ENCODE results near the gene LFNG.

The LFNG gene

DNA sequence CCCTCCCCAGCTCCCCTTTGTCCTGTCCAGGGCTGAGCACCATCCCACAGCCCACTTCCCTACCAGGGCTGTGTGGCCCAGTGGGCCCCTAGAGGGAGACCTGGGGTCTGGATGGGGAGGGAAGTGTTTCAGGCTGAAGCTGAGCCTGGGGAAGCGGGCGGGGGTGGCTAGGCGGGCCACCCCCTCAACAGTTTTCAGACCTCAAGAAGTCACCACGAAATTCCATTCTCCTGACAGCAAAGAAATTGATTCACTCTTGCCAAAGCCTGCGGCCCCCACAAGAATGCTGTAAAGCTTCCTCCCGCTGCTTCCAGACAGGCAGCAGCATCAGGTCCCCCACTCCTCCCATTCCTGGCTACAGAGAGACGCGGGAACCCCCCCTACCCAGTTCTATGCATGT lies 2.5 kb upstream of the LFNG start:
- Histone ChIP-seq H3K27ac (ENCODE audit: low read depth, low read length) (no peak overlapping the region), H3K36me3 (ENCODE audit: control insufficient read depth, low read length) (no peaks in the 10 kb centered on the region), H3K4me1 (ENCODE audit: control insufficient read depth, low read length) (peaks cover 38% of the 10 kb centered on the region), H3K27me3 (ENCODE audit: control insufficient read depth, low read length) (peaks cover 42% of the 10 kb centered on the region), H3K4me3 (ENCODE audit: low read length) (no peak overlapping the region), H4K20me1 (ENCODE audit: control insufficient read depth, insufficient read depth, low read depth, low read length) (no peaks in the 10 kb centered on the region), H3K9me3 (ENCODE audit: control insufficient read depth, insufficient read depth, low read length) (no peaks in the 10 kb centered on the region), H3K9me2 (replicated peaks; ENCODE audit: control insufficient read depth, low read length) (no peaks in the 10 kb centered on the region), H3K79me2 (ENCODE audit: control insufficient read depth, low read length) (no peaks in the 10 kb centered on the region), H3K4me2 (ENCODE audit: low read length) (no peak overlapping the region), H3F3A (ENCODE audit: control insufficient read depth, insufficient read depth) (no peaks in the 10 kb centered on the region; the same call in 1 of the 2 replicates)
- TF ChIP-seq, protein P1, sequence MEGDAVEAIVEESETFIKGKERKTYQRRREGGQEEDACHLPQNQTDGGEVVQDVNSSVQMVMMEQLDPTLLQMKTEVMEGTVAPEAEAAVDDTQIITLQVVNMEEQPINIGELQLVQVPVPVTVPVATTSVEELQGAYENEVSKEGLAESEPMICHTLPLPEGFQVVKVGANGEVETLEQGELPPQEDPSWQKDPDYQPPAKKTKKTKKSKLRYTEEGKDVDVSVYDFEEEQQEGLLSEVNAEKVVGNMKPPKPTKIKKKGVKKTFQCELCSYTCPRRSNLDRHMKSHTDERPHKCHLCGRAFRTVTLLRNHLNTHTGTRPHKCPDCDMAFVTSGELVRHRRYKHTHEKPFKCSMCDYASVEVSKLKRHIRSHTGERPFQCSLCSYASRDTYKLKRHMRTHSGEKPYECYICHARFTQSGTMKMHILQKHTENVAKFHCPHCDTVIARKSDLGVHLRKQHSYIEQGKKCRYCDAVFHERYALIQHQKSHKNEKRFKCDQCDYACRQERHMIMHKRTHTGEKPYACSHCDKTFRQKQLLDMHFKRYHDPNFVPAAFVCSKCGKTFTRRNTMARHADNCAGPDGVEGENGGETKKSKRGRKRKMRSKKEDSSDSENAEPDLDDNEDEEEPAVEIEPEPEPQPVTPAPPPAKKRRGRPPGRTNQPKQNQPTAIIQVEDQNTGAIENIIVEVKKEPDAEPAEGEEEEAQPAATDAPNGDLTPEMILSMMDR (IDR thresholded peaks at IDR 0.05; ENCODE audit: low read depth, low read length, poor library complexity, severe bottlenecking), result no peak
- no peak for TF ChIP-seq EZH2phosphoT487 (IDR thresholded peaks at IDR 0.05; ENCODE audit: borderline replicate concordance, low read length)

GRCh38 chr7:2517678-2518507 lies 1.7 kb upstream of the LFNG start:
- Histone ChIP-seq H3K4me3 (ENCODE audit: low read length) (no peak overlapping the region), H3K4me2 (ENCODE audit: low read length) (0 out of 2 replicates have a peak overlapping the region, but pooled peaks have one; percentile 88), H4K20me1 (ENCODE audit: control insufficient read depth, insufficient read depth, low read depth, low read length) (peaks cover 3% of the 10 kb centered on the region; the same call in 1 of the 2 replicates), H3K9me2 (replicated peaks; ENCODE audit: control insufficient read depth, low read length) (no peaks in the 10 kb centered on the region), H3F3A (ENCODE audit: control insufficient read depth, insufficient read depth) (no peaks in the 10 kb centered on the region; the same call in 1 of the 2 replicates), H3K27me3 (ENCODE audit: control insufficient read depth, low read length) (peaks cover 50% of the 10 kb centered on the region), H3K27ac (ENCODE audit: low read depth, low read length) (no peak overlapping the region), H3K36me3 (ENCODE audit: control insufficient read depth, low read length) (no peaks in the 10 kb centered on the region), H3K4me1 (ENCODE audit: control insufficient read depth, low read length) (peaks cover 35% of the 10 kb centered on the region), H3K79me2 (ENCODE audit: control insufficient read depth, low read length) (no peaks in the 10 kb centered on the region), H3K9me3 (ENCODE audit: control insufficient read depth, insufficient read depth, low read length) (no peaks in the 10 kb centered on the region)
- TF ChIP-seq EZH2phosphoT487 (IDR thresholded peaks at IDR 0.05; ENCODE audit: borderline replicate concordance, low read length), result no peak
- TF ChIP-seq, protein P1 (IDR thresholded peaks at IDR 0.05; ENCODE audit: low read depth, low read length, poor library complexity, severe bottlenecking), result no peak

DNA sequence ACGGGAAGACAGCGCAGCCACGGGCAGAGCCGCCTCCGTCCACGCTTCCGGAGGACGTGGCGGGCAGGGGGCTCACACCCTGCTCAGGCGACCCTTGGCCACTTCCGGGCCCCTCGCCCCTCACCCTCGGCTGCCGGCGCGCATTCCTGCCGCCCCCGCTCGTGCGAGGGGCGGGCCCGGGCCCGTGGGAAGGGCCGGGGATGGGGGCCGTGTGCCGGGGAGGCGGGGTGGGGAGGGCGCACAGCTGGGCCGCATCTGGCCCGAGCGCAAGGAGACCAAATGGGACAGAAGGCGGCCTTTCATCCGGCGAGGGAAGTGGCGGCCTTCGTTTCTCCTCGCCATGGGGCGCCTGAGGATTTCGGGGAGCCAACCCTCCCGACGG lies 846 bp upstream of the LFNG start:
- H3K4me3 ChIP-seq (ENCODE audit: low read length), result peak overlapping the region; percentile 73
- peak overlapping the region; percentile 88 for H3K4me2 ChIP-seq (ENCODE audit: low read length)

More for the DNA sequence above, 846 bp upstream of the LFNG start:
- H4K20me1 ChIP-seq (ENCODE audit: control insufficient read depth, insufficient read depth, low read depth, low read length), result peaks cover 5% of the 10 kb centered on the region; the same call in 1 of the 2 replicates
- H3K27ac ChIP-seq (ENCODE audit: low read depth, low read length), result no peak overlapping the region
- H3K36me3 ChIP-seq (ENCODE audit: control insufficient read depth, low read length), result no peaks in the 10 kb centered on the region
- no peaks in the 10 kb centered on the region for H3K79me2 ChIP-seq (ENCODE audit: control insufficient read depth, low read length)
- H3F3A ChIP-seq (ENCODE audit: control insufficient read depth, insufficient read depth), result no peaks in the 10 kb centered on the region; the same call in 1 of the 2 replicates
- peaks cover 32% of the 10 kb centered on the region for H3K4me1 ChIP-seq (ENCODE audit: control insufficient read depth, low read length)
- no peaks in the 10 kb centered on the region for H3K9me2 ChIP-seq (replicated peaks; ENCODE audit: control insufficient read depth, low read length)
- peaks cover 59% of the 10 kb centered on the region for H3K27me3 ChIP-seq (ENCODE audit: control insufficient read depth, low read length)
- H3K9me3 ChIP-seq (ENCODE audit: control insufficient read depth, insufficient read depth, low read length), result no peaks in the 10 kb centered on the region
- TF ChIP-seq, protein P1 (IDR thresholded peaks at IDR 0.05; ENCODE audit: low read depth, low read length, poor library complexity, severe bottlenecking), result no peak
- no peak for TF ChIP-seq EZH2phosphoT487 (IDR thresholded peaks at IDR 0.05; ENCODE audit: borderline replicate concordance, low read length)
